Tibial nerve (tissue), 4 donors: ENCODE measurements around the gene SKP1. TPM values are rescaled to one million over a fixed set of nuclear protein-coding genes. Genes with fewer than 3 reads are reported as not detected.

Experiments
- DNase-seq, 2 donors: peaks; one replicate each; pipeline ENCODE4 v3.0.0-alpha.2; 2019; ENCODE audit warnings: low spot score in 2 of 2
- H3K27ac ChIP-seq, 4 donors: fragments of 200-600 bp; sonication (generic) in 3 of 4; one replicate each; pipeline ENCODE4 v1.5.1; 2017 to 2019; ENCODE audit warnings: mild to moderate bottlenecking in 1 of 4
- H3K27me3 ChIP-seq, 2 donors: fragments of 200-600 bp; sonication (generic) in 1 of 2; one replicate each; pipeline versions ENCODE4 v1.5.1 to v1.6.0; 2017 to 2019
- H3K36me3 ChIP-seq, 3 donors: fragments of 200-600 bp; sonication (generic); one replicate each; pipeline ENCODE4 v1.5.1; 2018 to 2019
- H3K4me1 ChIP-seq, 4 donors: fragments of 200-600 bp; sonication (generic) in 3 of 4; one replicate each; pipeline ENCODE4 v1.5.1; 2017 to 2019
- H3K4me3 ChIP-seq, 4 donors: fragments of 200-600 bp; sonication (generic) in 3 of 4; one replicate each; pipeline ENCODE4 v1.5.1; 2017 to 2019; ENCODE audit warnings: mild to moderate bottlenecking in 1 of 4, moderate library complexity in 1 of 4
- H3K9me3 ChIP-seq, 4 donors: fragments of 200-600 bp; sonication (generic) in 3 of 4; one replicate each; pipeline ENCODE4 v1.5.1; 2017 to 2019
- EP300 ChIP-seq, 2 donors: sonication (generic); formaldehyde crosslinking; IDR thresholded peaks; one replicate each; pipeline ENCODE4 v1.6.1; 2017; ENCODE audit warnings: antibody characterized with exemption in 2 of 2, mild to moderate bottlenecking in 1 of 2
- POLR2A ChIP-seq, 2 donors: fragments of 450-650 bp; IDR thresholded peaks; one replicate each; pipeline ENCODE4 v1.6.1; 2017; ENCODE audit warnings: antibody characterized with exemption in 2 of 2, mild to moderate bottlenecking in 2 of 2, moderate library complexity in 2 of 2
- WGBS, 2 donors: methylation state at CpG; one replicate each; pipeline ENCODE4 v1.1.5; 2018; 5-methylcytosine and 5-hydroxymethylcytosine counted together
- total RNA-seq, 4 donors: library from RNA; depleted of rRNA; stranded (reverse); fragments of >200 nt; gene quantifications; one replicate each; pipeline ENCODE4 v1.1.0, GENCODE V29; 2016
- TF ChIP-seq, protein P1 (sequence below), 5 experiments: fragments of 200-600 bp in 3 of 5; fragments of 450-650 bp in 2 of 5; sonication (generic) in 3 of 5; IDR thresholded peaks; one replicate each; pipeline ENCODE4 v1.5.1; 2016 to 2019; ENCODE audit warnings: antibody characterized with exemption in 5 of 5, mild to moderate bottlenecking in 3 of 5, moderate library complexity in 2 of 5

Gene SKP1
- total RNA-seq, 4 donors from 2014 or later: 173 to 311 (median 209) TPM

DNA sequence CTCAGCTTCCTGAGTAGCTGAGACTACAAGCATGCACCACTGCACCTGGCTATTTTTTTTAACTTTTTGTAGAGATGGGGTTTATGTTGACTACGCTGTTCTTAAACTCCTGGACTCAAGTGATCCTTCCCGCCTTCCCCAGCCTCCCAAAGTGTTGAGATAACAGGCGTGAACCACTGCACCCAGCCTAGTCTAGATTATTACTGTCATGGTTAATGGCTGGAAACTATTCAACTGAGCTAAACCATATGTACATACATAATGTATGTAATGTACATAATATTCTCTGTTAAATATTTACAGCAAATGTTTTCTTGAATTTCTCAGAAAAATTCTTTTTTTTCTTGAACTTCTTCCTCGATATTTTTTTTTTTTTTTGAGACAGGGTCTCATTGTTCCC is 27.8 kb upstream of the SKP1 start:
- peaks cover 0 to 50% (median 0%) of the 10 kb centered on the region in 3 donors for H3K36me3 ChIP-seq
- H3K27me3 ChIP-seq: no peaks in the 10 kb centered on the region
- no peak overlapping the region for H3K4me3 ChIP-seq
- no peaks in the 10 kb centered on the region for H3K9me3 ChIP-seq
- WGBS, 2 donors: 94% methylated on average over 4 of the region's 4 CpGs
- DNase-seq: no peak
- no peak overlapping the region for H3K27ac ChIP-seq
- peaks cover 0 to 24% (median 5%) of the 10 kb centered on the region in 4 donors for H3K4me1 ChIP-seq
- TF ChIP-seq, protein P1, sequence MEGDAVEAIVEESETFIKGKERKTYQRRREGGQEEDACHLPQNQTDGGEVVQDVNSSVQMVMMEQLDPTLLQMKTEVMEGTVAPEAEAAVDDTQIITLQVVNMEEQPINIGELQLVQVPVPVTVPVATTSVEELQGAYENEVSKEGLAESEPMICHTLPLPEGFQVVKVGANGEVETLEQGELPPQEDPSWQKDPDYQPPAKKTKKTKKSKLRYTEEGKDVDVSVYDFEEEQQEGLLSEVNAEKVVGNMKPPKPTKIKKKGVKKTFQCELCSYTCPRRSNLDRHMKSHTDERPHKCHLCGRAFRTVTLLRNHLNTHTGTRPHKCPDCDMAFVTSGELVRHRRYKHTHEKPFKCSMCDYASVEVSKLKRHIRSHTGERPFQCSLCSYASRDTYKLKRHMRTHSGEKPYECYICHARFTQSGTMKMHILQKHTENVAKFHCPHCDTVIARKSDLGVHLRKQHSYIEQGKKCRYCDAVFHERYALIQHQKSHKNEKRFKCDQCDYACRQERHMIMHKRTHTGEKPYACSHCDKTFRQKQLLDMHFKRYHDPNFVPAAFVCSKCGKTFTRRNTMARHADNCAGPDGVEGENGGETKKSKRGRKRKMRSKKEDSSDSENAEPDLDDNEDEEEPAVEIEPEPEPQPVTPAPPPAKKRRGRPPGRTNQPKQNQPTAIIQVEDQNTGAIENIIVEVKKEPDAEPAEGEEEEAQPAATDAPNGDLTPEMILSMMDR (IDR thresholded peaks at IDR 0.05): no peak
- TF ChIP-seq POLR2A (IDR thresholded peaks at IDR 0.05): no peak
- TF ChIP-seq EP300 (IDR thresholded peaks at IDR 0.05): no peak

DNA sequence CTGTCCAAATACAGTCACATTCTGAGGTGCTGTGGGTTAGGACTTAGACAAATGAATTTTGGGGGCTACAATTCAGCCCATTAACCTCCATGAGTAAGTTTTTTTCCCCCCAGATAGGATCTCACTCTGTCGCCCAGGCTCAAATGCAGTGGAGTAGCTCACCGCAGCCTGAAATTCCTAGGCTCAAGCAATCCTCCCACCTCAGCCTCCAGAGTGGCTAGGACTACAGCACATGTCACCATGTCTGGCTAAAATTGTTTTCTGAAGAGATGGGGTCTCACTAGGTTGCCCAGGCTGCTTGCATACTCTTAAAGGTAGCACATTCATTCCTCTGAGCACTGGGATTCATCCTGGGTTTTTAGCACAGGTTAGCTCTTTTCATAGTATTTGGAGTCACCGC is 26.9 kb upstream of the SKP1 start:
- H3K36me3 ChIP-seq: peaks cover 0 to 59% (median 5%) of the 10 kb centered on the region in 3 donors
- H3K27me3 ChIP-seq: no peaks in the 10 kb centered on the region

DNA sequence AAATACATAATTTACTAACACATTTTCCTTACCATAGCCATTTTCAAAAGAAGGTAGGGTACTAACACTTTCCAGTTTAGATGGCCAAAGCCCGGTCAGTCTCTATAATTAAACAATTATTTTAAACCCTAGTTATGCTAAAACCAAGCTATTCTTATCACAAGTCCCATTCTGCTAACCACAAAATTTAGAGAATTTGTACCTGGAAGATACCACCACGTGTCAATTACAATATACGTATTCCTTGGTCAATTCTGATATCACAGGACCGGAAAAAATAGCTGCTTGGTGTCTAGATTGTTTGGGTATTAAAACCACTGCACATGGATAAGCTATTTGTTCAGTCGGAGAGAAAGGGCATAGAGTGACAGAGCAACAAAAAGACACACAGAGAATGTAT is 18.9 kb upstream of the SKP1 start:
- Histone ChIP-seq H3K9me3 (no peaks in the 10 kb centered on the region), H3K36me3 (peaks cover 0 to 60% (median 8%) of the 10 kb centered on the region in 3 donors), H3K27me3 (no peaks in the 10 kb centered on the region), H3K27ac (no peak overlapping the region), H3K4me1 (peaks cover 0 to 4% (median 0%) of the 10 kb centered on the region in 4 donors), H3K4me3 (no peak overlapping the region)
- no peak for DNase-seq
- WGBS, 2 donors: 53 to 59% methylated on average over 5 of the region's 5 CpGs
- TF ChIP-seq, protein P1 (IDR thresholded peaks at IDR 0.05): no peak
- TF ChIP-seq POLR2A (IDR thresholded peaks at IDR 0.05): no peak
- no peak for TF ChIP-seq EP300 (IDR thresholded peaks at IDR 0.05)

More for the DNA sequence above, 26.9 kb upstream of the SKP1 start:
- no peak for TF ChIP-seq EP300 (IDR thresholded peaks at IDR 0.05)
- no peak for TF ChIP-seq POLR2A (IDR thresholded peaks at IDR 0.05)
- TF ChIP-seq, protein P1 (IDR thresholded peaks at IDR 0.05): no peak
- Histone ChIP-seq H3K9me3 (no peaks in the 10 kb centered on the region), H3K4me3 (no peak overlapping the region), H3K27ac (no peak overlapping the region), H3K4me1 (peaks cover 0 to 16% (median 0%) of the 10 kb centered on the region in 4 donors)
- WGBS, 2 donors: 97 to 99% methylated on average over 3 of the region's 3 CpGs
- DNase-seq: no peak

DNA sequence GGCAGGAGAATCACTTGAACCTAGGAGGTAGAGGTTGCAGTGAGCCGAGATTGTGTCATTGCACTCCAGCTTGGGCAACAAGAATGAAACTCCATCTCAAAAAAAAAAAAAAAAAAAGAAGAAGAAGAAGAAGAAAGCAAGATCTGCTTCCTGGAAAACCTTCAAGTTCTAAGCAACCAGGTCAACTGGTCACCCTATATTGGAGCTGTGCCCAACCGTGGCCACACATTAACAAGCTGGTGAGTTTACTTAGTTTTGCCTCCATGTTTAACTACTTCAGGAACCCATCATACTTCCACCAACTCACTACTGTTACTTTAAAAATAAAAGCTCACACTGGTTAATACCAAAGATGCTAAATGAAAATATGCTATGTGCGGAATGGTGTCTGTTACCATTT is 12.3 kb upstream of the SKP1 start:
- H3K4me3 ChIP-seq: no peak overlapping the region
- DNase-seq: no peak
- H3K4me1 ChIP-seq: peaks cover 0 to 4% (median 0%) of the 10 kb centered on the region in 4 donors
- no peak overlapping the region for H3K27ac ChIP-seq
- no peaks in the 10 kb centered on the region for H3K9me3 ChIP-seq
- TF ChIP-seq, protein P1 (IDR thresholded peaks at IDR 0.05): no peak
- TF ChIP-seq EP300 (IDR thresholded peaks at IDR 0.05) (no peak), POLR2A (IDR thresholded peaks at IDR 0.05) (no peak)
- no peaks in the 10 kb centered on the region for H3K36me3 ChIP-seq
- 69 to 72% methylated on average over 3 of the region's 3 CpGs for WGBS, 2 donors
- no peaks in the 10 kb centered on the region for H3K27me3 ChIP-seq

DNA sequence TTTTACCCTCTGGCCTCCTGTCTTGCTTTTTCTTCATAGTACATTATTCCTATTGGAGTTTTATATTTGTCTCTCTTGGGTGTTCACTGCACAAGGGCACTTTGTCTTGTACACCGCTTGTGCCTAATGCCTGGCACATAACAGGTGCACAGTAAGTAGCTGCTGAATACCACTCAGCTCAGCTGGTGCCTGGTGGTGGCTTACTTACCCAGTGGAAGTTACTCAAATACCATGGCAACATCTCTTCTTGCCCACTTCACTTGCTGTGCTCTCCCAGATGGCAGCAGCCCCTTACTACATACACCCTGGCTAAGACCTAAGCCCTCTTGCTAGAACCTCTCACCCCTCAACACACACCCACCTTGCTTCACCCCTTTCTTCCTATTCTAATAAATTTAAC is 11.3 kb upstream of the SKP1 start:
- no peak overlapping the region for H3K4me3 ChIP-seq
- TF ChIP-seq EP300 (IDR thresholded peaks at IDR 0.05) (no peak), POLR2A (IDR thresholded peaks at IDR 0.05) (no peak)
- TF ChIP-seq, protein P1 (IDR thresholded peaks at IDR 0.05): no peak
- peaks cover 0 to 6% (median 0%) of the 10 kb centered on the region in 4 donors for H3K4me1 ChIP-seq
- 74 to 75% methylated on average over 1 of the region's 1 CpG for WGBS, 2 donors
- H3K27ac ChIP-seq: no peak overlapping the region
- no peaks in the 10 kb centered on the region for H3K27me3 ChIP-seq
- H3K36me3 ChIP-seq: no peaks in the 10 kb centered on the region
- no peaks in the 10 kb centered on the region for H3K9me3 ChIP-seq
- no peak for DNase-seq
